Neutrophil (primary cell): ENCODE data around the gene SPR.

ENCODE experiments used
- H3K27ac ChIP-seq: fragments of 200-600 bp; sonication (generic); 2 replicates; pipeline ENCODE4 v1.5.1; 2016; ENCODE audit warnings: mild to moderate bottlenecking, moderate library complexity
- H3K27me3 ChIP-seq: fragments of 200-600 bp; sonication (generic); 2 replicates; pipeline ENCODE4 v1.6.0; 2016; ENCODE audit warnings: mild to moderate bottlenecking
- H3K36me3 ChIP-seq: fragments of 200-600 bp; sonication (generic); 2 replicates; pipeline ENCODE4 v1.5.1; 2017
- H3K4me1 ChIP-seq, 2 experiments: fragments of 200-600 bp in 1 of 2; sonication (generic) in 1 of 2; 1 replicate in 1 of 2; 2 replicates in 1 of 2; pipeline versions ENCODE4 v1.5.1 to v1.6.1; 2013 to 2016; ENCODE audit warnings: low read depth in 1 of 2, low read length in 1 of 2, mild to moderate bottlenecking in 1 of 2, moderate library complexity in 1 of 2; ENCODE audit not compliant: control insufficient read depth in 1 of 2, insufficient read depth in 1 of 2
- H3K4me3 ChIP-seq, 2 experiments: fragments of 200-600 bp in 1 of 2; sonication (generic) in 1 of 2; 1 replicate in 1 of 2; 2 replicates in 1 of 2; pipeline ENCODE4 v1.5.1; 2013 to 2016; ENCODE audit warnings: low read depth in 1 of 2, low read length in 1 of 2, mild to moderate bottlenecking in 1 of 2, moderate library complexity in 1 of 2
- H3K9me3 ChIP-seq: fragments of 200-600 bp; sonication (generic); 2 replicates; pipeline ENCODE4 v1.5.1; 2016
- CTCF ChIP-seq: fragments of 200-600 bp; sonication (generic); IDR thresholded peaks from 2 replicates; pipeline ENCODE4 v1.5.1; 2016; ENCODE audit warnings: antibody characterized with exemption

SPR gene

GRCh38 chr2:72862239-72862988, 24.8 kb upstream of the SPR start:
- Histone ChIP-seq H3K27me3 (peaks cover 91% of the 10 kb centered on the region), H3K4me3 (no peak overlapping the region), H3K4me1 (peaks cover 4 to 6% of the 10 kb centered on the region in 2 experiments), H3K36me3 (no peaks in the 10 kb centered on the region), H3K9me3 (no peaks in the 10 kb centered on the region), H3K27ac (no peak overlapping the region)
- TF ChIP-seq CTCF: peak; percentile 71

GRCh38 chr2:72863046-72863445, 24.2 kb upstream of the SPR start:
- no peaks in the 10 kb centered on the region for H3K9me3 ChIP-seq
- peaks cover 91% of the 10 kb centered on the region for H3K27me3 ChIP-seq
- H3K27ac ChIP-seq: no peak overlapping the region
- no peaks in the 10 kb centered on the region for H3K36me3 ChIP-seq
- H3K4me3 ChIP-seq: no peak overlapping the region
- TF ChIP-seq CTCF: no peak
- peaks cover 4 to 6% of the 10 kb centered on the region in 2 experiments for H3K4me1 ChIP-seq

GRCh38 chr2:72864500-72864899, 22.7 kb upstream of the SPR start:
- TF ChIP-seq CTCF: no peak
- H3K27me3 ChIP-seq: peaks cover 91% of the 10 kb centered on the region
- no peak overlapping the region for H3K27ac ChIP-seq

GRCh38 chr2:72871060-72871459, 16.1 kb upstream of the SPR start:
- H3K4me3 ChIP-seq: no peak overlapping the region
- H3K4me1 ChIP-seq: no peaks in the 10 kb centered on the region
- no peaks in the 10 kb centered on the region for H3K36me3 ChIP-seq
- H3K9me3 ChIP-seq: no peaks in the 10 kb centered on the region
- peaks cover 96% of the 10 kb centered on the region for H3K27me3 ChIP-seq
- H3K27ac ChIP-seq: no peak overlapping the region
- TF ChIP-seq CTCF: no peak

More at GRCh38 chr2:72864500-72864899, 22.7 kb upstream of the SPR start:
- Histone ChIP-seq H3K9me3 (no peaks in the 10 kb centered on the region), H3K4me1 (peaks cover 4 to 6% of the 10 kb centered on the region in 2 experiments), H3K4me3 (no peak overlapping the region), H3K36me3 (no peaks in the 10 kb centered on the region)

GRCh38 chr2:72871880-72872279, 15.3 kb upstream of the SPR start:
- H3K27ac ChIP-seq: no peak overlapping the region
- H3K4me3 ChIP-seq: no peak overlapping the region
- H3K9me3 ChIP-seq: no peaks in the 10 kb centered on the region
- no peak for TF ChIP-seq CTCF
- H3K27me3 ChIP-seq: peaks cover 96% of the 10 kb centered on the region
- H3K36me3 ChIP-seq: no peaks in the 10 kb centered on the region
- no peaks in the 10 kb centered on the region for H3K4me1 ChIP-seq
